K562 (cell line): Measurements from ENCODE around the gene ECHDC3. TPM values are rescaled to one million over a fixed set of nuclear protein-coding genes. Genes with fewer than 3 reads are reported as not detected.
A peak's percentile ranks its signal among the peaks of the same experiment; 100 is the strongest.

Experiments
- ATAC-seq: fragments of 200-7000 bp; cut with Tn5 transposase; 3 replicates; pipeline ENCODE4 v1.9.1; 2020; ENCODE audit warnings: moderate library complexity
- BruUV-seq: library from RNA; stranded (reverse); fragments of 400-500 nt; replicated peaks from 2 replicates; lab custom pipeline; 2021; lab: Mats Ljungman, UMichigan
- CTCF ChIA-PET: fragments of 300-600 bp; formaldehyde crosslinking; extraction: SDS; loops from one replicate; lab custom pipeline; 2021; ENCODE audit warnings: low intra/inter-chr PET ratio; lab: Yijun Ruan, JAX
- POLR2A ChIA-PET: fragments of 300-600, 350-650 bp; sonication (Branson Sonifier 250); formaldehyde crosslinking; extraction: SDS; loops from one replicate; lab custom pipeline; 2021; ENCODE audit warnings: antibody characterized with exemption, inconsistent platforms; lab: Yijun Ruan, JAX
- DNase-seq, 4 experiments: peaks; one replicate each; pipeline versions ENCODE4 v3.0.0 to v3.0.0-alpha.2; 2011 to 2018; ENCODE audit warnings: low spot score in 3 of 4, mixed read lengths in 3 of 4; ENCODE audit errors: extremely low read depth in 1 of 4
- FAIRE-seq: peaks from 2 replicates; lab custom pipeline; 2011; peaks lifted over from hg19 to GRCh38; lab: Jason Lieb, UNC
- H2AFZ ChIP-seq: 2 replicates; pipeline ENCODE4 v1.6.0; 2011; ENCODE audit warnings: low read depth, low read length, control low read depth, inconsistent platforms
- H3K27ac ChIP-seq: fragments of 200-600 bp; 3 replicates; pipeline ENCODE4 v1.8.0; 2011; ENCODE audit warnings: low read depth, mild to moderate bottlenecking, control low read depth, inconsistent platforms, low read length, moderate library complexity, mixed read lengths; ENCODE audit errors: extremely low read depth
- H3K27me3 ChIP-seq, 2 experiments: fragments of 300-600 bp in 1 of 2; 2 replicates in 1 of 2; 3 replicates in 1 of 2; pipeline versions ENCODE4 v1.6.0 to v1.8.0; 2011; ENCODE audit warnings: inconsistent platforms in 2 of 2, low read length in 2 of 2, mild to moderate bottlenecking in 1 of 2, mixed read lengths in 1 of 2, moderate library complexity in 1 of 2; ENCODE audit not compliant: control insufficient read depth in 2 of 2, insufficient read depth in 2 of 2
- H3K36me3 ChIP-seq: fragments of 300-600 bp; 3 replicates; pipeline ENCODE4 v1.8.0; 2011; ENCODE audit warnings: mild to moderate bottlenecking, low read length, inconsistent platforms; ENCODE audit not compliant: control insufficient read depth, insufficient read depth
- H3K4me1 ChIP-seq, 2 experiments: fragments of 200-600 bp in 1 of 2; replicated peaks in 1 of 2; 2 replicates in 1 of 2; 3 replicates in 1 of 2; pipeline versions ENCODE4 v1.5.1 to v1.8.0; 2011; ENCODE audit warnings: inconsistent platforms in 2 of 2, low read length in 2 of 2, mild to moderate bottlenecking in 1 of 2, mixed read lengths in 1 of 2, moderate library complexity in 1 of 2; ENCODE audit not compliant: control insufficient read depth in 2 of 2, insufficient read depth in 2 of 2
- H3K4me2 ChIP-seq: 2 replicates; pipeline ENCODE4 v1.6.1; 2011; ENCODE audit warnings: low read length, control low read depth, inconsistent platforms, mixed read lengths; ENCODE audit not compliant: insufficient read depth
- H3K4me3 ChIP-seq: fragments of 200-600 bp; sonication (generic), shearing (Covaris generic); 2 replicates; pipeline ENCODE4 v1.5.1; 2016; ENCODE audit warnings: control low read depth, inconsistent platforms
- H3K79me2 ChIP-seq: fragments of 200-600 bp; 3 replicates; pipeline ENCODE4 v1.8.0; 2011; ENCODE audit warnings: low read length, inconsistent platforms; ENCODE audit not compliant: control insufficient read depth, insufficient read depth
- H3K9ac ChIP-seq, 2 experiments: 2 replicates each; pipeline versions ENCODE4 v1.6.0 to v1.6.1; 2011; ENCODE audit warnings: low read depth in 2 of 2, low read length in 2 of 2, control low read depth in 1 of 2, inconsistent platforms in 1 of 2, mild to moderate bottlenecking in 1 of 2, mixed read lengths in 1 of 2; ENCODE audit not compliant: insufficient read depth in 1 of 2
- H3K9me1 ChIP-seq: one replicate; pipeline ENCODE4 v1.6.0; 2011; ENCODE audit warnings: inconsistent platforms, mild to moderate bottlenecking, low read length, moderate library complexity; ENCODE audit not compliant: control insufficient read depth, insufficient read depth
- H3K9me3 ChIP-seq: replicated peaks from 2 replicates; pipeline ENCODE4 v1.5.1; 2011; ENCODE audit warnings: low read depth, low read length, inconsistent platforms; ENCODE audit not compliant: control insufficient read depth, insufficient read depth
- H4K20me1 ChIP-seq: replicated peaks from 2 replicates; pipeline ENCODE4 v1.6.1; 2011; ENCODE audit warnings: low read length, inconsistent platforms, mixed read lengths; ENCODE audit not compliant: control insufficient read depth, insufficient read depth
- ATF7 ChIP-seq: fragments of 450-650 bp; IDR thresholded peaks from 2 replicates; pipeline ENCODE4 v1.7.1; 2014; ENCODE audit warnings: mild to moderate bottlenecking, moderate library complexity
- CBX2 ChIP-seq: fragments of 200-600 bp; sonication (generic); IDR thresholded peaks from one replicate; pipeline ENCODE4 v1.6.1; 2012; ENCODE audit warnings: mild to moderate bottlenecking, low read length, inconsistent platforms; ENCODE audit not compliant: insufficient read depth, poor library complexity, severe bottlenecking
- KAT2B ChIP-seq: IDR thresholded peaks from one replicate; pipeline ENCODE4 v1.6.1; 2012; ENCODE audit warnings: low read depth, mild to moderate bottlenecking, control low read depth, inconsistent platforms, low read length, moderate library complexity
- RHOXF2B ChIP-seq: fragments of 250-450 bp; sonication (Bioruptor Pico); conservative IDR thresholded peaks from 2 replicates; pipeline ENCODE4 v1.5.1; 2021
- SMARCB1 ChIP-seq: IDR thresholded peaks from 2 replicates; pipeline ENCODE4 v1.6.1; 2011; ENCODE audit warnings: improper control_type of control experiment, low read depth; ENCODE audit not compliant: insufficient read length
- TAF15 ChIP-seq: fragments of 200-400 bp; formaldehyde crosslinking; IDR thresholded peaks from 2 replicates; pipeline ENCODE4 v1.6.1; 2017; ENCODE audit warnings: mild to moderate bottlenecking, low read depth, low read length, moderate library complexity
- TCF7L2 ChIP-seq: fragments of 150-350 bp; IDR thresholded peaks from 2 replicates; pipeline ENCODE4 v1.6.1; 2016; ENCODE audit warnings: low read depth, mild to moderate bottlenecking, low read length, moderate library complexity
- WGBS: fragments of 100-300 bp; shearing (Covaris generic); methylation state at CpG from one replicate; pipeline ENCODE4 v1.1.6; 2016; ENCODE audit warnings: low coverage, mixed read lengths; ENCODE audit not compliant: insufficient coverage; ENCODE audit errors: missing lambda C conversion rate; 5-methylcytosine and 5-hydroxymethylcytosine counted together
- in situ Hi-C: fragments of 300-500 bp; cut with MboI; formaldehyde crosslinking; loops from 4 replicates; pipeline ENCODE4 v1.15.0; 2018; ENCODE audit warnings: inconsistent platforms, mixed read lengths
- intact Hi-C: fragments of 100-400 bp; cut with micrococcal nuclease; formaldehyde crosslinking; loops from 2 replicates; pipeline ENCODE4 v1.14.2; 2022
- polyA plus RNA-seq, 8 experiments: library from polyadenylated mRNA; depleted of rRNA in 4 of 8; stranded (reverse) in 5 of 8; unstranded in 3 of 8; fragments of >200 nt; fragmentation: Nextera tagmentation in 2 of 8; fragmentation: Illumina TruSeq in 1 of 8; extraction: Ambion mirVana in 2 of 8; extraction: Trizol in 1 of 8; gene quantifications; 2 replicates each; pipeline versions ENCODE4 v1.2.1 to v1.2.3, GENCODE V29; 2011 to 2014; ENCODE audit warnings: inconsistent platforms in 1 of 8, missing spikeins in 1 of 8
- total RNA-seq, 7 experiments: library from RNA; depleted of rRNA in 6 of 7; stranded (reverse); fragments of >200 nt in 6 of 7; fragmentation: Illumina TruSeq in 2 of 7; extraction: Trizol in 2 of 7; gene quantifications; 2 replicates each; pipeline versions ENCODE4 v1.2.1 to v1.2.3, GENCODE V29; 2011 to 2021; ENCODE audit warnings: low replicate concordance in 1 of 7
- TF ChIP-seq, protein P1 (sequence below): fragments of 450-650 bp; IDR thresholded peaks from 2 replicates; pipeline ENCODE4 v1.6.1; 2016
- TF ChIP-seq, protein P2 (sequence below): fragments of 200-800 bp; sonication (Bioruptor generic); IDR thresholded peaks from 2 replicates; pipeline ENCODE4 v1.6.1; 2016; ENCODE audit warnings: missing genetic modification characterization, missing compliant biosample characterization

Gene ECHDC3
- total and polyA plus RNA-seq, 9 of the 15 experiments (the other 6 are each of a cell fraction or from before 2014, with no cell fraction given), result 0.53 to 21.9 (median 15.7) TPM

DNA sequence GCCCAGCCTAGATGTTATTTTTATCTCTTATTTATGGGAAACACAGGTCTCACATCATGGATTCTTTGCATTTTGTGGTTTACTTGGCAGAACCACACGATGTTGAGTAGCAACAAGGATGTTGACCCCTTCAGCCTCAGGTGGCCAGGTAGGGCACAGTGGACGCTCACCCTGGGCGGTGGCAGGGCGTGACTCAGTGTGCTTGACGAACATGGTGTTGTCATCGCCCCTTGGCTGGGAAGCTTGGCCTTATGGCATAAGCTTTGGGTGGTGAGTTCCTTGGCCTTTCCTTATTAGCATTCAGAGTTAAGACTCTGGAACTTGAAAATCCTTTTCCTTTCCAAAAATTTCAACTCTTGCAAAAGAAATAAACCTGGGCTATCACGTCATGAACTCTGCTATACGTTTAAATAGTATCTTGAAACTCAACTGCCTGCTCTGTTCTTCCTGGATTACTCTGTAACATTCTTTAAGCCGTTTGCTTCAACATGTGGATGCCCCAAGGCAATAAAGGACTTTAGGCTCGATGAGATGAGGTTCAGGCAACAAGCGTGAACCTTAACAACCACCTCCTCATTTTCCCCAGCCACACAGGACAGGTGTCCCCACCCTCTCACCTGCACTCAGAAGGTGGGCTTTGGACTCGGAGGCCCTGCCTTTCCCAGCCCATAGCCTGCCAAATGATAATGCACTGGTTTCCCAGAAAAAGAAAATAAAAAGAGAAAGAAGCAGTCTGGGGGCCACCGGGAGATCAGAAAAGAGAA is 22.5 kb upstream of the ECHDC3 start:
- POLR2A ChIA-PET, result interaction anchor here (1.0 to 1.7 kb wide), 4 partner anchors 9 to 146 kb away, joined by 3 to 4 read pairs (median 4); no protein-coding TSS in a partner anchor
- no peak overlapping the region for H3K4me2 ChIP-seq
- TF ChIP-seq CBX2 (no peak), KAT2B (no peak), RHOXF2B (CRISPR knock-in tag) (no peak), ATF7 (no peak), TAF15 (no peak), SMARCB1 (no peak), TCF7L2 (no peak)
- TF ChIP-seq, protein P1, sequence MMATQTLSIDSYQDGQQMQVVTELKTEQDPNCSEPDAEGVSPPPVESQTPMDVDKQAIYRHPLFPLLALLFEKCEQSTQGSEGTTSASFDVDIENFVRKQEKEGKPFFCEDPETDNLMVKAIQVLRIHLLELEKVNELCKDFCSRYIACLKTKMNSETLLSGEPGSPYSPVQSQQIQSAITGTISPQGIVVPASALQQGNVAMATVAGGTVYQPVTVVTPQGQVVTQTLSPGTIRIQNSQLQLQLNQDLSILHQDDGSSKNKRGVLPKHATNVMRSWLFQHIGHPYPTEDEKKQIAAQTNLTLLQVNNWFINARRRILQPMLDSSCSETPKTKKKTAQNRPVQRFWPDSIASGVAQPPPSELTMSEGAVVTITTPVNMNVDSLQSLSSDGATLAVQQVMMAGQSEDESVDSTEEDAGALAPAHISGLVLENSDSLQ, result no peak
- TF ChIP-seq, protein P2, sequence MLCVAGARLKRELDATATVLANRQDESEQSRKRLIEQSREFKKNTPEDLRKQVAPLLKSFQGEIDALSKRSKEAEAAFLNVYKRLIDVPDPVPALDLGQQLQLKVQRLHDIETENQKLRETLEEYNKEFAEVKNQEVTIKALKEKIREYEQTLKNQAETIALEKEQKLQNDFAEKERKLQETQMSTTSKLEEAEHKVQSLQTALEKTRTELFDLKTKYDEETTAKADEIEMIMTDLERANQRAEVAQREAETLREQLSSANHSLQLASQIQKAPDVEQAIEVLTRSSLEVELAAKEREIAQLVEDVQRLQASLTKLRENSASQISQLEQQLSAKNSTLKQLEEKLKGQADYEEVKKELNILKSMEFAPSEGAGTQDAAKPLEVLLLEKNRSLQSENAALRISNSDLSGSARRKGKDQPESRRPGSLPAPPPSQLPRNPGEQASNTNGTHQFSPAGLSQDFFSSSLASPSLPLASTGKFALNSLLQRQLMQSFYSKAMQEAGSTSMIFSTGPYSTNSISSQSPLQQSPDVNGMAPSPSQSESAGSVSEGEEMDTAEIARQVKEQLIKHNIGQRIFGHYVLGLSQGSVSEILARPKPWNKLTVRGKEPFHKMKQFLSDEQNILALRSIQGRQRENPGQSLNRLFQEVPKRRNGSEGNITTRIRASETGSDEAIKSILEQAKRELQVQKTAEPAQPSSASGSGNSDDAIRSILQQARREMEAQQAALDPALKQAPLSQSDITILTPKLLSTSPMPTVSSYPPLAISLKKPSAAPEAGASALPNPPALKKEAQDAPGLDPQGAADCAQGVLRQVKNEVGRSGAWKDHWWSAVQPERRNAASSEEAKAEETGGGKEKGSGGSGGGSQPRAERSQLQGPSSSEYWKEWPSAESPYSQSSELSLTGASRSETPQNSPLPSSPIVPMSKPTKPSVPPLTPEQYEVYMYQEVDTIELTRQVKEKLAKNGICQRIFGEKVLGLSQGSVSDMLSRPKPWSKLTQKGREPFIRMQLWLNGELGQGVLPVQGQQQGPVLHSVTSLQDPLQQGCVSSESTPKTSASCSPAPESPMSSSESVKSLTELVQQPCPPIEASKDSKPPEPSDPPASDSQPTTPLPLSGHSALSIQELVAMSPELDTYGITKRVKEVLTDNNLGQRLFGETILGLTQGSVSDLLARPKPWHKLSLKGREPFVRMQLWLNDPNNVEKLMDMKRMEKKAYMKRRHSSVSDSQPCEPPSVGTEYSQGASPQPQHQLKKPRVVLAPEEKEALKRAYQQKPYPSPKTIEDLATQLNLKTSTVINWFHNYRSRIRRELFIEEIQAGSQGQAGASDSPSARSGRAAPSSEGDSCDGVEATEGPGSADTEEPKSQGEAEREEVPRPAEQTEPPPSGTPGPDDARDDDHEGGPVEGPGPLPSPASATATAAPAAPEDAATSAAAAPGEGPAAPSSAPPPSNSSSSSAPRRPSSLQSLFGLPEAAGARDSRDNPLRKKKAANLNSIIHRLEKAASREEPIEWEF (CRISPR knock-in tag), result no peak

More for the DNA sequence above, 22.5 kb upstream of the ECHDC3 start:
- H3K36me3 ChIP-seq, result no peaks in the 10 kb centered on the region
- H3K27me3 ChIP-seq, result no peaks in the 10 kb centered on the region
- H4K20me1 ChIP-seq, result no peaks in the 10 kb centered on the region
- no peak overlapping the region for H3K4me3 ChIP-seq
- H2AFZ ChIP-seq, result peak overlapping the region; percentile 57
- H3K4me1 ChIP-seq, result peaks cover 0 to 20% of the 10 kb centered on the region in 2 experiments; a peak in 4 of 5 replicates
- BruUV-seq, result no TSS peak
- WGBS, result 59% methylated on average over 13 of the region's 13 CpGs
- H3K27ac ChIP-seq, result no peak overlapping the region
- peak overlapping the region in 1 of 2 experiments; percentile 57; a peak in 1 of 4 replicates for H3K9ac ChIP-seq
- H3K9me1 ChIP-seq, result no peaks in the 10 kb centered on the region
- no peak for FAIRE-seq
- H3K79me2 ChIP-seq, result no peaks in the 10 kb centered on the region
- peaks cover 3% of the 10 kb centered on the region; the same call in 1 of the 2 replicates for H3K9me3 ChIP-seq
- CTCF ChIA-PET, result no interaction called here
- DNase-seq, result no peak
- intact Hi-C loops, result loop anchor here (2.0 kb wide), 1 partner anchor 205 kb away; no protein-coding TSS in a partner anchor
- no peak for ATAC-seq
- in situ Hi-C loops, result loop anchor here (5.0 kb wide), 1 partner anchor 202 kb away; no protein-coding TSS in a partner anchor
